ENCODE results near the gene IFI16. TPM values are rescaled to one million over a fixed set of nuclear protein-coding genes. Genes with fewer than 3 reads are reported as not detected.
A peak's percentile ranks its signal among the peaks of the same experiment; 100 is the strongest.
"Not testable (repeated sequence)": the region's sequence is repeated elsewhere in the genome, so short reads cannot be mapped to it uniquely, and the experiment has no call there.

Gene IFI16
- total RNA-seq, 1 experiment from 2014 or later = 19.2 TPM

- DNase-seq (ENCODE audit: low read depth) = no peak
- in situ Hi-C loops (cut with HindIII; ENCODE audit: low pct_unique_long_range_greater_than_20kb, low sequenced_read_pairs) = no loop called here
Observed at GRCh38 chr1:159040893-159041724, 31.4 kb downstream of the IFI16 start.

- DNase-seq (ENCODE audit: low read depth); in situ Hi-C loops (cut with HindIII; ENCODE audit: low pct_unique_long_range_greater_than_20kb, low sequenced_read_pairs): not testable (repeated sequence)
Observed at GRCh38 chr1:159046486-159046885, 36.8 kb downstream of the IFI16 start.

- in situ Hi-C loops (cut with HindIII; ENCODE audit: low pct_unique_long_range_greater_than_20kb, low sequenced_read_pairs) = no loop called here
- DNase-seq (ENCODE audit: low read depth) = no peak
Observed at GRCh38 chr1:159051436-159051835, 41.7 kb downstream of the IFI16 start.

- DNase-seq (ENCODE audit: low read depth) = peak; percentile 18
- in situ Hi-C loops (cut with HindIII; ENCODE audit: low pct_unique_long_range_greater_than_20kb, low sequenced_read_pairs) = no loop called here
Observed at GRCh38 chr1:159054427-159054826, 44.7 kb downstream of the IFI16 start.

GRCh38 chr1:159055181-159055641, 45.5 kb downstream of the IFI16 start:
- in situ Hi-C loops (cut with HindIII; ENCODE audit: low pct_unique_long_range_greater_than_20kb, low sequenced_read_pairs) = no loop called here

GRCh38 chr1:159056069-159056698, 46.5 kb downstream of the IFI16 start:
- in situ Hi-C loops (cut with HindIII; ENCODE audit: low pct_unique_long_range_greater_than_20kb, low sequenced_read_pairs) = no loop called here
- DNase-seq (ENCODE audit: low read depth) = no peak

More at GRCh38 chr1:159055181-159055641, 45.5 kb downstream of the IFI16 start:
- DNase-seq (ENCODE audit: low read depth) = no peak

- no peak for DNase-seq (ENCODE audit: low read depth)
- in situ Hi-C loops (cut with HindIII; ENCODE audit: low pct_unique_long_range_greater_than_20kb, low sequenced_read_pairs) = no loop called here
Observed at GRCh38 chr1:159058751-159059150, 49.0 kb downstream of the IFI16 start.

GRCh38 chr1:159065106-159065505, 55.4 kb downstream of the IFI16 start:
- in situ Hi-C loops (cut with HindIII; ENCODE audit: low pct_unique_long_range_greater_than_20kb, low sequenced_read_pairs) = no loop called here
- no peak for DNase-seq (ENCODE audit: low read depth)

- in situ Hi-C loops (cut with HindIII; ENCODE audit: low pct_unique_long_range_greater_than_20kb, low sequenced_read_pairs) = no loop called here
- DNase-seq (ENCODE audit: low read depth) = no peak
Observed at GRCh38 chr1:159066108-159066507, 56.4 kb downstream of the IFI16 start.

GRCh38 chr1:159067699-159068621, 58.3 kb downstream of the IFI16 start:
- in situ Hi-C loops (cut with HindIII; ENCODE audit: low pct_unique_long_range_greater_than_20kb, low sequenced_read_pairs) = no loop called here
- DNase-seq (ENCODE audit: low read depth) = no peak

- DNase-seq (ENCODE audit: low read depth) = no peak
- in situ Hi-C loops (cut with HindIII; ENCODE audit: low pct_unique_long_range_greater_than_20kb, low sequenced_read_pairs) = no loop called here
Observed at GRCh38 chr1:159068886-159069285, 59.2 kb downstream of the IFI16 start.

GRCh38 chr1:159071970-159072582, 62.4 kb downstream of the IFI16 start:
- peak; percentile 27 for DNase-seq (ENCODE audit: low read depth)
- in situ Hi-C loops (cut with HindIII; ENCODE audit: low pct_unique_long_range_greater_than_20kb, low sequenced_read_pairs) = loop anchor here (10.0 kb wide), 1 partner anchor 897 kb away; no protein-coding TSS in a partner anchor

GRCh38 chr1:159076438-159077119, 66.9 kb downstream of the IFI16 start, which contains the start of gene AIM2:
TSS of gene AIM2 (minus strand) at chr1:159076766. CDS start at chr1:159073499, 3,267 bp downstream.
- in situ Hi-C loops (cut with HindIII; ENCODE audit: low pct_unique_long_range_greater_than_20kb, low sequenced_read_pairs) = loop anchor here (10.0 kb wide), 1 partner anchor 902 kb away; no protein-coding TSS in a partner anchor
- DNase-seq (ENCODE audit: low read depth) = no peak

- DNase-seq (ENCODE audit: low read depth) = no peak
- in situ Hi-C loops (cut with HindIII; ENCODE audit: low pct_unique_long_range_greater_than_20kb, low sequenced_read_pairs) = loop anchor here (10.0 kb wide), 1 partner anchor 903 kb away; no protein-coding TSS in a partner anchor
Observed at GRCh38 chr1:159077120-159077961, 67.6 kb downstream of the IFI16 start.

GRCh38 chr1:159079525-159079924, 69.8 kb downstream of the IFI16 start:
- in situ Hi-C loops (cut with HindIII; ENCODE audit: low pct_unique_long_range_greater_than_20kb, low sequenced_read_pairs) = loop anchor here (10.0 kb wide), 1 partner anchor 905 kb away; no protein-coding TSS in a partner anchor
- DNase-seq (ENCODE audit: low read depth) = no peak

- in situ Hi-C loops (cut with HindIII; ENCODE audit: low pct_unique_long_range_greater_than_20kb, low sequenced_read_pairs) = no loop called here
- no peak for DNase-seq (ENCODE audit: low read depth)
Observed at GRCh38 chr1:159081626-159082025, 71.9 kb downstream of the IFI16 start.

Measured in Caki2 (cell line).